ENCODE data around the gene PGGHG.
A peak's percentile ranks its signal among the peaks of the same experiment; 100 is the strongest.

The PGGHG gene

GRCh38 chr11:297586-298405 lies 8.9 kb downstream of the PGGHG start:
- no peak for TF ChIP-seq CTCF (conservative IDR thresholded peaks at IDR 0.05; ENCODE audit: low read depth)
- DNase-seq (ENCODE audit: low spot score): no peak
- ChIA-PET CTCF (no interaction called here), POLR2A (ENCODE audit: low non-redundant PET) (interaction anchor here (0.6 kb wide), 1 partner anchor 56 kb away, joined by 3 read pairs; no protein-coding TSS in a partner anchor)
- peak overlapping the region; percentile 9; the same call in 1 of the 2 replicates for H3K27ac ChIP-seq

- DNase-seq (ENCODE audit: low spot score): no peak
- TF ChIP-seq CTCF (conservative IDR thresholded peaks at IDR 0.05; ENCODE audit: low read depth): no peak
- ChIA-PET CTCF (no interaction called here), POLR2A (ENCODE audit: low non-redundant PET) (no interaction called here)
- no peak overlapping the region for H3K27ac ChIP-seq
These were observed 9.6 kb downstream of the PGGHG start for GRCh38 chr11:298406-299065.

- ChIA-PET POLR2A (ENCODE audit: low non-redundant PET) (no interaction called here), CTCF (no interaction called here)
- TF ChIP-seq CTCF (conservative IDR thresholded peaks at IDR 0.05; ENCODE audit: low read depth): no peak
- H3K27ac ChIP-seq: no peak within 1 kb of the TSS
- no peak for DNase-seq (ENCODE audit: low spot score)
These were observed 10.4 kb downstream of the PGGHG start, which contains the start of gene IFITM5 for GRCh38 chr11:299081-299891. TSS of gene IFITM5 (minus strand) at chr11:299526. CDS start at chr11:299490, 36 bp downstream.

GRCh38 chr11:299951-300735 lies 11.2 kb downstream of the PGGHG start:
- no peak overlapping the region for H3K27ac ChIP-seq
- DNase-seq (ENCODE audit: low spot score): no peak
- TF ChIP-seq CTCF (conservative IDR thresholded peaks at IDR 0.05; ENCODE audit: low read depth): no peak
- ChIA-PET CTCF (no interaction called here), POLR2A (ENCODE audit: low non-redundant PET) (no interaction called here)

- CTCF ChIA-PET: no interaction called here
- H3K27ac ChIP-seq: no peak overlapping the region
- POLR2A ChIA-PET (ENCODE audit: low non-redundant PET): no interaction called here
- DNase-seq (ENCODE audit: low spot score): no peak
- no peak for TF ChIP-seq CTCF (conservative IDR thresholded peaks at IDR 0.05; ENCODE audit: low read depth)
These were observed 14.4 kb downstream of the PGGHG start for GRCh38 chr11:303363-303762.

All from RWPE1 (cell line).